GM21529 (cell line): ENCODE measurements around the gene WDR76.

ENCODE experiments used
- ATAC-seq: cut with Tn5 transposase; IDR thresholded peaks from one replicate; pipeline ENCODE4 v1.9.1; 2021; ENCODE audit not compliant: unreplicated experiment

WDR76 gene

GRCh38 chr15:43876872-43877271 lies 50.1 kb downstream of the WDR76 start:
- no peak for ATAC-seq

- ATAC-seq, result no peak
These were observed 50.6 kb downstream of the WDR76 start for GRCh38 chr15:43877371-43877770.

GRCh38 chr15:43878446-43878845 lies 51.6 kb downstream of the WDR76 start:
- no peak for ATAC-seq

- no peak for ATAC-seq
These were observed 52.9 kb downstream of the WDR76 start for GRCh38 chr15:43879386-43880355.

GRCh38 chr15:43880406-43881194 lies 53.8 kb downstream of the WDR76 start:
- no peak for ATAC-seq

GRCh38 chr15:43881245-43881644 lies 54.4 kb downstream of the WDR76 start:
- ATAC-seq, result no peak

GRCh38 chr15:43881944-43882343 lies 55.1 kb downstream of the WDR76 start:
- ATAC-seq, result no peak

GRCh38 chr15:43883571-43883970 lies 56.8 kb downstream of the WDR76 start:
- ATAC-seq, result no peak

GRCh38 chr15:43886558-43886957 lies 59.8 kb downstream of the WDR76 start:
- no peak for ATAC-seq

GRCh38 chr15:43887901-43888300 lies 61.1 kb downstream of the WDR76 start:
- ATAC-seq, result no peak

GRCh38 chr15:43889042-43889441 lies 62.2 kb downstream of the WDR76 start:
- ATAC-seq, result no peak

GRCh38 chr15:43893956-43894355 lies 67.2 kb downstream of the WDR76 start:
- no peak for ATAC-seq

GRCh38 chr15:43895586-43895985 lies 68.8 kb downstream of the WDR76 start:
- ATAC-seq, result no peak

- no peak for ATAC-seq
These were observed 69.7 kb downstream of the WDR76 start for GRCh38 chr15:43896543-43896942.

GRCh38 chr15:43898891-43899290 lies 72.1 kb downstream of the WDR76 start:
- ATAC-seq, result no peak

GRCh38 chr15:43899928-43900327 lies 73.1 kb downstream of the WDR76 start:
- no peak for ATAC-seq

- no peak for ATAC-seq
These were observed 74.2 kb downstream of the WDR76 start for GRCh38 chr15:43900996-43901395.

GRCh38 chr15:43901495-43901894 lies 74.7 kb downstream of the WDR76 start:
- ATAC-seq, result no peak

GRCh38 chr15:43903864-43904290 lies 77.1 kb downstream of the WDR76 start:
- no peak for ATAC-seq

GRCh38 chr15:43905755-43906154 lies 79.0 kb downstream of the WDR76 start:
- ATAC-seq, result no peak

- ATAC-seq, result no peak
These were observed 81.8 kb downstream of the WDR76 start for GRCh38 chr15:43908516-43909050.
